HG03457 (cell line): ENCODE measurements around the gene FAM13A.
A peak's percentile ranks its signal among the peaks of the same experiment; 100 is the strongest.

ENCODE experiments used
- ATAC-seq: cut with Tn5 transposase; IDR thresholded peaks from one replicate; pipeline ENCODE4 v1.9.1; 2021; ENCODE audit warnings: moderate number of reproducible peaks; ENCODE audit not compliant: unreplicated experiment

FAM13A gene

DNA sequence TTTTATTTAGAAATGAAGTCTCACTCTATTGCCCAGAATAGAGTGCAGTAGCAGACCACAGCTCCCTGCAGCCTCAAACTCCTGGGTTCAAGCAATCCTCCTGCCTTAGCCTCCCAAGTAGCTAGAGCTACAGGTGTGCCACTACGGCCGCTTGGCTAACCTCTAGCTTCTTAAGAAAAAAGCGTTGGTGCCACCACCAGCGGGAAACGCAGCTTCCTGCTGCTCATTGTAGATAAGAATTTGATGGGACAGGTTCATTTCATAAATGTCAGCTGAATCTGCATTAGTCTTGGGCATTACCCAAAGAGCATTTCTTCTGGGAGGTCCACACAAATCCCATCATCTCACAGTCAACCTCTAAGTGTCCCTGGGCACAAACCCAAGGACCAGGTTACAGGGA is 326.2 kb downstream of the FAM13A start:
- ATAC-seq = no peak

DNA sequence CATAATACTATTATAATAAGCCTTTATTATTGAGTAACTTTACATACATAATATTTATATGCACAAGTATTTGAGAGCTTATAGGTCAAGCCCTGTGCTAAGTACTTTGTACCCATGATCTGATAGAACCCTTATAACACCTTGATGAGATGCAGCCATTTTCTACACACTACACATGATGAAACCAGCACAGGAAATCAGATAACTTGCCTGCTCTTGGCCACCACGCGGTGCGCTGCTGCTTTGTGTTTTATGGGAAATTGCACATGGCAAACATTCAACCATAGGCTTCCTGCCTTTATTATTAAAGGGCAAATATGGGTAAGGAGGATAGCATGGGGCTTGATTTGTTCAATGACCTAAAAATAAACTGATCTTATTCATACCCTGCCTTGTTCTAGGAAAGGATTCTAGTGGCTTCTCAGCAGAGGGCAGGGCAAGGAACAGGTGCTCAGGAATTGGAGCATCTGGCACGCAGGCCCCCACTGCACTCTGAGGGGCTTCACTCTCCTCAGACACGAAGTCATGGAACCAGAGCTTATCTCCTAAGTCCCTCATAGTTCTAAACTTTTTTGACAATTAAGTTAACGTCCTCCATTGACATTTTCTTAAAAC is 327.7 kb downstream of the FAM13A start:
- no peak for ATAC-seq

DNA sequence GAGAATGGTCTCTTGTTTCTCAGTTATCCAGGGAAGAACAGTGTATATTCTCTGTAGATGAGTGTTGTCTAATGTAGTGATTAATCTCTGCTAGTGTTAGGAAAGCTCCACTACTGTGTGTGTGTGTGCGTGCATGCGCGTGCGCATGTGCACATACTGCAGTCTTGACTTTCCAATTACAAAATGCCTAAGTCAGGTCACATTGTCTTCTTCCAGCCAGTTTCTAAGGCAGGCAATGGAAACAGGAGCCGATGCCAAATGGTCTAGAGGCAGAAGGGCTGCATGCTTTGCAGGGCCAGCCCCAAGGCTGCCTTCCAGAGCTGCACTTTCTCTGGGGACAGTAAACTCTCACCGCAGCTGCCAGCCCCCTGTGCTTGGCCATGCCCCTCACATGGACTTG is 328.8 kb downstream of the FAM13A start:
- ATAC-seq = no peak

- no peak for ATAC-seq
Measured at GRCh38 chr4:88725986-88726385, 331.0 kb downstream of the FAM13A start.

- ATAC-seq = no peak
Measured at GRCh38 chr4:88725143-88725542, 331.8 kb downstream of the FAM13A start.

GRCh38 chr4:88724406-88724805 is 332.6 kb downstream of the FAM13A start:
- ATAC-seq = no peak

DNA sequence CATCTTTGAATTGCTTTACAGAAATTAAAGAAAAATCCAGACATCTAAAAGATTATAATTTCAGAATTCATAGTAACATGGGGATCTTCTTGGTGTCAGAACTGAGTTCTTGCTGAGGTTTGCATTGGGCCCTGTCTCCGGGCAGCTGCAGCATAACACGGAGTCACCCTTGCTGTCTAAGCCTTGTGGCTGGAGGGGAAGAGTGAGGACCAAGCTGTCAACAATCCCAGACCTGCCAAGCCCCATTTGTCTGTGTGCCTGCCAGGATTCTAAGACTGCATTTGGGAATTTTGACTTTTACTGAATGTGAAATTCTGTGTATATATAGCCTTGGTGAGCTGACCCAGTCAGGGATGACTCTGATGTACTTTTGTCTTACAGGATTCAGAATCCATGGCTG is 334.2 kb downstream of the FAM13A start:
- ATAC-seq = no peak

GRCh38 chr4:88722276-88722780 is 334.7 kb downstream of the FAM13A start:
- no peak for ATAC-seq

DNA sequence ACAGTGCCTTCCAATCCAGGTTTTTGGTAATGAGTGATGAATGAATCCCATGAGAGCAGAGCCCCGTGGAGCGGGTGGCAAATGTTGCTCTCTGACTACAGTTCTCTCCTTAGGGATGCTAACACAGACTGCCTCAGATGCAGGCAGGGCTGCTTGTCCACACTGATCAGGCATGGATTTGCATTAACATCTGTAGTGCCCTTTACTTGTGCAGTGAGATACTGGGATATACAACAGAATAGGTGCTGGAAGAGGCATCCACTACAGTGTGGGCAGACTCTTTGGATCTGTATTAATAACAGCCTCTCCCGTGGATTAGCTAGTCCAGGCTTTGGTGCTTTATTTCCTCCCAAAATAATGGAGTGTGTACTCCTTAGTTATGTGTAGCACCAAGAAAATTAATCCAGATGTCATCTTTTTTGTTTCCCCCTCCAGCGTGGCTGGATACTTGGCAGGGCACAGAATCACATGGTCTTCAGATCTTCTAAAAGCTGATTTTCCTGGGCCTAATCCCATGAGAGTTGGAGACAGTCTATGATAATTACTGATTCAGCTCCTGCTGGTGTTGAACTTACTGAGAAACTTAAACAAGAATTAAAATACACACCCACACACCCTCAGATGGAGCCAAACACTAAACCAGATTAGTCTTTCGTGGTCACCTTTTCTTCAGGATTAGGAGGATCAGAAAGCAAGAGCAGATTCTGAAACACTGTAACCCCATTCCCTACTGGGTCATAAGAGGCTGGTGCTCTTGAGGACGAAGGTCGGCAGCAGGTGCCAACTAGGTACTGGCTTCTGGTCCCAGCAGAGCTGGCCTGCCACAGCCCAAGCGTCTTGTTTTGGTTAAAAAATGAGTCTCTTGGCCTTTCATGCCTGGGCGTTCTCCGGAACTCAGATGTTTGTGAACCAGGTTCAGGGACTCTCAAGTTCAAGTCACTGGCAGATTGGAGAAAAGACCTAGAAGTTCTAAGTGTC is 336.2 kb downstream of the FAM13A start:
- no peak for ATAC-seq

GRCh38 chr4:88719381-88719780 is 337.6 kb downstream of the FAM13A start:
- no peak for ATAC-seq

DNA sequence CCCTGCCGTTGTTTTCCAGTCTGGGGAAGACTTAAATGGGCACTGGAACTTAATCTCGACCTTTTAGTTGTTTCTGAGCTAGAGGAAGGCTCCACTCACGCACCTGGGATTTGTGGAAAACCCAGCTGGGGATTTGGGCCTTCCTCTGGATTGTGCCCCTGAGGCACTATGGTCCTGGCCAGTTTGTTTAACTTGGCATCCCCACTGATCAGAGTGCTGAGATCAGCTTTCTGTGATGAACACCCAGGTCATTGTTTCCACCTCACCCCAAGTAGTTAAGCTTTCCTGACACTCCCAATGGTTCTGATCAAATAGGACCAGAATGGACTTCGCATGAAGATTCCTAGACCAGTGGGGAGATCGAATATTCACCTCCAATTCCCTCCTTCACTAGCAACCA is 338.9 kb downstream of the FAM13A start:
- ATAC-seq = no peak

DNA sequence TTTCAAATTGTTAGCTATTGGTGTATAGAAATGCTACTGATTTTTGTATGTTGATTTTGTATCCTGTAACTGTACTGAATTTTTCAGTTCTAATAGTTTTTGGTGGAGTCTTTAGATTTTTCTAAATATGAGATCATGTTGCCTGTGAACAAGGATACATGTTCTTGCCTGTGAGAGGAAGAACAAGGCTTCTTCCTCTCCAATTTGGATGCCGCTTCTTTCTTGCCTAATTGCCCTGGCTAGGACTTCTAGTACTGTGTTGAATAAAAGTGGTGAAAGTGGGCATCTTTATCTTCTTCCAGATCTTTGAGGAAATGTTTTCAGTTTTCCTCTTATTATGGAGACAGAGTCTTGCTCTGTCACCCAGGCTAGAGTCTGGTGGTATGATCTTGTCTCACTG is 343.2 kb downstream of the FAM13A start:
- no peak for ATAC-seq

- ATAC-seq = no peak
Measured at GRCh38 chr4:88709989-88710388, 347.0 kb downstream of the FAM13A start.

- ATAC-seq = no peak
Measured at GRCh38 chr4:88706574-88706973, 350.4 kb downstream of the FAM13A start.

DNA sequence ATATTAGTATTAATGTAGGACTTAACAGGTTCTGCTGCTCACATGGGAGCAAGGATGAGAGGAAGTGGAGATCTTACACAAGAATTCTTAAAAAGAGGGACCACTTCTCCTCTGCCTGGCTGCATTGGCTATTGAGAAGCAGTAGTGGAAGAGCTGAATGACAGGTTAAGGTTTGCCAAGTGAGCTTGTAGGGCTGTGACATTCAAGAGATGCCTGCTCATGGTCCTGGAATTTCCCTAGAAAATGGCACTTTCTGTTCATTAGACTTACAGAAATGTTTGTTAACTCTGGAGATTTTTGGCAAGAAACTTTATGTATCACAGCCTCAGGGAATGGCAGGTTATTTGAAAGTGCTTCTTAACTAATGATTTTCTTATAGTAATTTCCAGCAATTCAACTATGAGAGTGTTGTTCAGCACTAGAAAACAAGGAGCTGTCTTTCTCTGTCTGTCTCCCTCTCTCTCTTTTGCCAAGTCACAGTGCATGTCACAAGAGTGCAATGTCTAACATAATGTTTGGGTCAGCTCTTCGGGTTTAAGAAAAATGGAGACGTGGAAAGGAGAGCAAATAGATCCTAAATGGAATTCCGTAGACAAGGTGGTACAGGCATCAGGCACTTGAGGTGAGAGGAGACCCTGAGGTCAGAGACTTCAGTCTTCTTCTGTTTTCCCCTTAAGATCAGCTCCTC is 351.0 kb downstream of the FAM13A start:
- no peak for ATAC-seq

DNA sequence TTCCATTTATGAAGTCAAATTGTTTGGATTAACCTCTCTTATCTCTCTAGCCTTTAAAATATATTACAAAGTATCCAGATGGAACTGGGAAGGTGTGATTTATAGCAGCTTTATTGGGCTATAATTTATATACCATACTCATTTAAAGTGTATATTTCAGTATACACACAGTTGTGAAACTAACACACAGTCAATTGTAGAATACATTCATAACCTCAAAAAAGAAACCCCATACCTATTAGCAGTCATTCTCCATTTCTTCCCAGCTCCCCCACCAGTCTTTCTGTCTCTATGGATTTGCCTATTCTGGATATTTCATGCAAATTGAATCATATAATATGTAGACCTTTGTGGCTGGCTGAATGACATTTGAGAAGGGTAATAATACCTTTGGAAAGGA is 351.8 kb downstream of the FAM13A start:
- ATAC-seq = no peak

GRCh38 chr4:88702782-88703181 is 354.2 kb downstream of the FAM13A start:
- no peak for ATAC-seq

DNA sequence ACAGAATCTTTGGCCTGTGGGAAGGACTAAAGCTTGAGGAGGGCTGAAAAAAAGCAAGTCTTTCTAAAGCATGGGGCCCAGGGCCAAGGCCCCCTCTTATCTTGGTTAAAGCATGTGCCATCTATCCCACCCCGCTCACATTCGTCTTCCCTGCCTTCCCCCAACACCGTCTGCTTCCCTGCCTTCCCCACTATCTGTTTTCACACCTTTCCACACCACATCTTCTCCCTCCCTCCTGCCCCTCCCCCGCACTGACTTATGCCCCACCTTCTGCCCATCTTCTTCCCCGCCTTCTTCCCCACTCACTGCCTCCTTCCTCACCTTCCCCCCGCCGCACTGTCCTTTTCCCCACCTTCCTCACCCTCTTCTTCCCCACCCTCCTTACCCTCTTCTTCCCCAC is 358.5 kb downstream of the FAM13A start:
- ATAC-seq = no peak

DNA sequence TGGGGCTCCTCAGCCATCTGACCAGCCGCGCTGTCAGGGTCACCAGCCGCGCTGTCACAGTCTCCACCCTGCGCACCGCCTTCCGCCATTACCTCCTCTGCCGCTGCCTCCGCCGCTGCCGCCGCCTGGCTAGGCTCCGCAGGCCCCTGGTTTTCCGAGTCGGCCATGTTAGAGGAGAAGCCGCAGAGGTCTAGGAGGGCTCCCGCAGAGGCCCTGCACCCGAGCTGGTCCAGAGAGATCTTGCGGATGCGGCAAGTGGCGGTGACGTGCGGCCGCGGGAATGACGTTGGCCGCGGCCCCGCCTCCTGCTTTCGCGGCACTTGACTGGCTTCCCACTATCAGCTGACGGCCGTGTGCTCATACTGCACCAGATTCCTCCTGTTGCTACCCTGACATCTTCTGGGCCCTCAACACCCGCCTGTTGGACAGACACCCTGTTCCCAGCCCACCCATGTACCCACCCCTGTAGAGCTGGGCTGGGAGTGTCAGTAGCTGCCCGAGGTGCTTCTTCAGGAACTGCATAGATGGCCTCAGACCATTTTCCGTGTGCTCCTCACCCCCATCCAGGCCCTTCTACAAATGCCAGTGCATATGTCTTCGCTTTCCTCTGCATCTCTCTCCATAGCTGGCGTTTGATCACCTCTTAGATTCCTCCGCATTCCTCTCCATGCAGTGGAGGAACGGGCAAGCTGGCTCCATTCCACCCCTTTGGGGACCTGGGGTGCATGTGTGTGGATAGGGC is 359.2 kb downstream of the FAM13A start, which contains the start of gene NAP1L5:
NAP1L5 (minus strand) TSS at position 242 of the 742 bp plus-strand sequence; CDS start at position 167, 75 bp downstream.
- peak; percentile 84 for ATAC-seq

DNA sequence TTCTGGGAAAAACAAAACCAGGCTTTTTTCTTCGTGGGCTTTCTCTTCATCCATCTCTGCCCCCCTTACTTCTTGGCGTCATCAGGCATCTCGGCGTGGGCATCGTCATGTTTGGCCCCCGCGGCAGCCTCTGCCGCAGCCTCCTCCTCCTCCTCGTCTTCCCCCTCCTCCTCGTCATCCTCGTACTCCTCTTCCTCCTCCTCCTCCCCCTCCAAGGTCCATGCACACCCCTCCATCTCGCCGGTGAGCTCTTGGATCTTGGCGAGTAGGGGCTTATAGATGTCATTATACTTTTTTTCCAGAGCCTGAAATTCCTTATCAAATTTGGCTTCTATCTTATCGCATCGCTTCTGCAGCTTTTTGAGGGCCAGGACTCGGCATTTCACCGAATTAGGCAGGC is 359.8 kb downstream of the FAM13A start:
- ATAC-seq = no peak

DNA sequence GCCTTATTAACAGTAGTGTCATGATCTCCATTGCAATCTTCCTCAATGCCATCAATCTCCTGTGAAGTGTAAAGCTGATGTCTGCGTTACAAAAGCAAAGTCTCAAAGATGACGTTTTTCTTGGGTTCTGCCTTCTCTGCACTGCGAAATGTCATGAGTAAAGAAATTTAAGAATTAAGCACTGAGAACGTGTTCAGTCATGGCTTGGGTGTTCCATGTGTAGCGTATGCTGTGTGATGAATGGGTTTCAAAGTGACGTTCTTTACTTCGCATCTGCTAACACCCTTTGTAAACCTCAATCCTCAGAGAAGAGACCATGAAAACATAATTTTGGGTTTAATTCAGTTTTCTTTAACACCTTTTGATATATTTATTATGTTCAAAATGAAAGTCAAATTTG is 360.4 kb downstream of the FAM13A start:
- no peak for ATAC-seq
